Type B pancreatic cell (in vitro differentiated cells): Measurements from ENCODE around the gene TMEM270. TPM values are rescaled to one million over a fixed set of nuclear protein-coding genes. Genes with fewer than 3 reads are reported as not detected.
A peak's percentile ranks its signal among the peaks of the same experiment; 100 is the strongest.

Experiments
- DNase-seq: peaks from one replicate; pipeline ENCODE4 v3.0.0; 2021; ENCODE audit warnings: mixed read lengths; ENCODE audit not compliant: unreplicated experiment; ENCODE audit errors: extremely low spot score
- H3K27ac Mint-ChIP-seq: 2 replicates; pipeline ENCODE4 v1.8.0; 2021; ENCODE audit warnings: mild to moderate bottlenecking, mixed read lengths
- H3K27me3 Mint-ChIP-seq: 2 replicates; pipeline ENCODE4 v1.8.0; 2021; ENCODE audit warnings: mixed read lengths
- H3K36me3 Mint-ChIP-seq: 2 replicates; pipeline ENCODE4 v1.8.0; 2021; ENCODE audit warnings: mixed read lengths
- H3K4me1 Mint-ChIP-seq: one replicate; pipeline ENCODE4 v1.8.0; 2021; ENCODE audit warnings: mixed read lengths; ENCODE audit not compliant: unreplicated experiment
- H3K4me3 Mint-ChIP-seq: 2 replicates; pipeline ENCODE4 v1.8.0; 2021; ENCODE audit warnings: mild to moderate bottlenecking, mixed read lengths
- H3K9me3 Mint-ChIP-seq: 2 replicates; pipeline ENCODE4 v1.8.0; 2021; ENCODE audit warnings: mixed read lengths
- total RNA-seq: library from RNA; stranded (reverse); gene quantifications from 2 replicates; pipeline ENCODE4 v1.2.1, GENCODE V29; 2021; ENCODE audit warnings: low replicate concordance
- TF ChIP-seq, protein P1 (sequence below): fragments of 200-600 bp; sonication (generic); conservative IDR thresholded peaks from 2 replicates; pipeline ENCODE4 v1.5.0; 2021; ENCODE audit warnings: antibody characterized with exemption, mild to moderate bottlenecking

Gene TMEM270
- total RNA-seq, 1 donor from 2014 or later: not detected

DNA sequence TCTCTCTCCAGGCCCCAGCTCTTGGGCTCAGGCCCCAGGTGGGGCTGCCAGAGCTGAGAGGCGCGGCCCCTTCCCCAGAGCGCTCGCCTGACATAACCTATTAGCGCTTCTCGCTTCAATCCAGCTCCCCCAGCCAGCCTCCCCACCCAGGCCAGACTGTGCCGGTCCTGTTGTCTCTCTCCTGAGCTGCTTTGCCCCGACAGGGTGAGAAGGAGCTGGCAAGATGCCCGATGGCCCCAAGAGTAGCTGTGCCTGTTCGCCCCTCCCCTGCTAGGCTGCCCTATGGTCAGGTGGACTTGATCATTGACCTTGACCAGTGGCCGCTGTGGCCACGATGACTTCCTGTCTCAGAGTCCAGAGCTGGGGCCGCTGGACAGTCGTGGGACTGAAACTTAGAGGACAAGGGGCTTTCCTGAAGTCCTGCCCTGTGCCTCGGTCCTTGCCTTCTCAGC lies 9.1 kb downstream of the TMEM270 start:
- TF ChIP-seq, protein P1, sequence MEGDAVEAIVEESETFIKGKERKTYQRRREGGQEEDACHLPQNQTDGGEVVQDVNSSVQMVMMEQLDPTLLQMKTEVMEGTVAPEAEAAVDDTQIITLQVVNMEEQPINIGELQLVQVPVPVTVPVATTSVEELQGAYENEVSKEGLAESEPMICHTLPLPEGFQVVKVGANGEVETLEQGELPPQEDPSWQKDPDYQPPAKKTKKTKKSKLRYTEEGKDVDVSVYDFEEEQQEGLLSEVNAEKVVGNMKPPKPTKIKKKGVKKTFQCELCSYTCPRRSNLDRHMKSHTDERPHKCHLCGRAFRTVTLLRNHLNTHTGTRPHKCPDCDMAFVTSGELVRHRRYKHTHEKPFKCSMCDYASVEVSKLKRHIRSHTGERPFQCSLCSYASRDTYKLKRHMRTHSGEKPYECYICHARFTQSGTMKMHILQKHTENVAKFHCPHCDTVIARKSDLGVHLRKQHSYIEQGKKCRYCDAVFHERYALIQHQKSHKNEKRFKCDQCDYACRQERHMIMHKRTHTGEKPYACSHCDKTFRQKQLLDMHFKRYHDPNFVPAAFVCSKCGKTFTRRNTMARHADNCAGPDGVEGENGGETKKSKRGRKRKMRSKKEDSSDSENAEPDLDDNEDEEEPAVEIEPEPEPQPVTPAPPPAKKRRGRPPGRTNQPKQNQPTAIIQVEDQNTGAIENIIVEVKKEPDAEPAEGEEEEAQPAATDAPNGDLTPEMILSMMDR: no peak
- H3K9me3 Mint-ChIP-seq: no peaks in the 10 kb centered on the region
- no peaks in the 10 kb centered on the region for H3K27me3 Mint-ChIP-seq
- H3K4me1 Mint-ChIP-seq: peaks cover 7% of the 10 kb centered on the region
- H3K36me3 Mint-ChIP-seq: no peaks in the 10 kb centered on the region
- DNase-seq: no peak
- H3K27ac Mint-ChIP-seq: no peak overlapping the region
- H3K4me3 Mint-ChIP-seq: peak overlapping the region; percentile 25

DNA sequence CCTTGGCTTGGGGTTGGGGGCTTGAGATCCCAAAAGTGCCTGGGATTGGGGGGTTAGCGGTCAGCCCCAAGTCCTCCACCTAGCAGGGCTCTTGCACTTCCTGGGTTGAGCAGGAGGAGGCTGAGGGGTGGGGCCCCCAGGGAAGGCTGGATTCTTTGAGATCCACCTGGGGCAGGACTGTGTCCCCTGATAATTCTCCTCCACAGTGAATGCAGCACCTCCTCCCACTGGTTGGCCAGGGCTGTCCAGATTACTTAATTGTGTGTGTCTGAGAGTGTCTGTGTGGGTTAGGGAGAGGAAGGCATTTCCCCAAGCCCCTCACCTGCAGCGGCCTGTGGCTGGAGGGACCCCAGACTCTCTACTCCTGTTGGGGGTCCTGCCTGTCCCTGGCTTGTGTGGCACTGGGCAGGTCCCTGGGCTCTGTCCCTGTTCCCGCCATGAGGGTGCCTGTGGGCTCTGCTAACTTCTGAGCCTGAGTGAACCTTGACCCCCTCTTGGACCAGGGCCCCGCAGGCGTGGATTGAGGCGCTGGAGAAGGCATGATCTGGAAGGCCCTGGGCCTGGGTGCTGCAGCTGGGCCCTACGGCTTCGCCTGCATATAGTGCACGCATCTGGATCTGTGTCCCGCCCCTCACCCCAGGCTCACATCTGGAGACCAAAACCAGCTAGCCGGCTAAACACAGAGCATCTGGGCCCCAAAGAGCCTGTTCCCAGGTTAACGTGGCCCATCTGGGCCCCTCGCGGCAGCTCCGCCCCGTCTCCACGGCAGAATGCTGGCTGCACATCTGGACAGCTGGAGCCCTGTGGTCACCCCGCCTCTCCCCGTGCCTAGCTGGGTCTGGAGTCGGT lies 10.4 kb downstream of the TMEM270 start:
- H3K27me3 Mint-ChIP-seq: no peaks in the 10 kb centered on the region
- H3K36me3 Mint-ChIP-seq: no peaks in the 10 kb centered on the region
- H3K27ac Mint-ChIP-seq: no peak overlapping the region
- DNase-seq: no peak
- TF ChIP-seq, protein P1: no peak
- H3K9me3 Mint-ChIP-seq: no peaks in the 10 kb centered on the region
- H3K4me1 Mint-ChIP-seq: peaks cover 7% of the 10 kb centered on the region
- H3K4me3 Mint-ChIP-seq: no peak overlapping the region

DNA sequence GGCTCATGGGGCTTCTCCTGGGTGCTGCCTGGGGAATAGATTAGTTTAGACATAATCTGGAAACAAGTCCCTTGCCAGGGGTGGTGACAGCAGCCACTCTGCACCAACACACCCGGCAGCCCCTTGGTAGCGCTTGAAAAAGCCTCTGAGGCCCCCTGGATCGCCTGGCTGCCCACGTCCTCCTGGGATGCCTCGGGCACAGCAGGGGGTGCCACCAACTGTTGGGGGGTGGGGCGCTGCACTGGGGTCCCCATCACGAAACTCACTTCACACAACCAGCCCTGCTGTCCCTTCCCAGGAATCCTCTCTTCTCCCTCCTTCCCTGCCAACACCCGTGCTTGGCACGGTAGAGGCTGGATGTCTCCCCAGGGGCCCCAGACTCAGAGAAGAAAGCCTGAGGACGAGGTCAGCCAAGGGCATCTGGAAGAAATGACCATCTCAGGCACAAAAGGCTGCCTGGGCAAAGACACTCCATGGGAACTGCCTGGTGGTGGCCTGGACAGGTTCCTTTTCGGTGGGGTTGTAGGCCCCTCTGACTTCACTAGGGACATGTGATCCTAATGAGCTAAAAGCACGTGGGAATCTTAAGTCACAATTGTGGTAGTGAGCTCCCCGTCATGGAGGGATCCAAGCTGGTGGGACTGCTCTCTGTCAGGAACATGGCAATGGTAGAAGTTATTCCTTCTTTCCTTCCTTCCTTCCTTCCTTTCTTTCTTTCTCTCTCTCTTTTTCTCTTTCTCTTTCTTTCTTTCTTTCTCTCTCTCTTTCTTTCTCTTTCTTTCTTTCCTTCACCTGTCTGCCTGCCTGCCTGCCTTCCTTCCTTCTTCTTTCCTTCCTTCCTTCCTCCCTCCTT lies 11.3 kb downstream of the TMEM270 start:
- H3K4me3 Mint-ChIP-seq: no peak overlapping the region
- H3K4me1 Mint-ChIP-seq: peaks cover 7% of the 10 kb centered on the region
- H3K36me3 Mint-ChIP-seq: no peaks in the 10 kb centered on the region
- no peak overlapping the region for H3K27ac Mint-ChIP-seq
- H3K9me3 Mint-ChIP-seq: no peaks in the 10 kb centered on the region
- DNase-seq: no peak
- no peaks in the 10 kb centered on the region for H3K27me3 Mint-ChIP-seq
- TF ChIP-seq, protein P1: no peak

DNA sequence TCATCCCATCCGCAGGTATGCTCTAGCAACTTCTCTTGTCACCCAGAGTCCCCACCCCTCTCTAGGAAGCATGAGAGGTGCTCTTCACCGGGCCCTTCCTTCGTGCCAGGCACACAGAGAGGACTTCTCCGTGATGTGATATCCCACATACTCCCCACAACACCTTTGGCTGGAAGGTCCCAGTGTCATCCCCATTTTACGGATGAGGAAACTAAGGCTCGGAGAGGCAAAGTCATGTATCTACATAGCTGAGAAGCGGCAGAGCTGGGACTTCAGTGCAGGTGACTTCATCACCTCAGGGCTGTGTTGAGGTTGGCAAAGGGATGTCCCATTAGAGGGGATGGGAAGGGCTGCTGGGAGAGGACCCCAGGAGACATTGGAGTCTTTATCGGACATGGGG lies 15.4 kb downstream of the TMEM270 start:
- Mint-ChIP-seq H3K27me3 (peaks cover 4% of the 10 kb centered on the region), H3K9me3 (no peaks in the 10 kb centered on the region), H3K4me3 (no peak overlapping the region), H3K36me3 (no peaks in the 10 kb centered on the region), H3K4me1 (peaks cover 12% of the 10 kb centered on the region), H3K27ac (peak overlapping the region; percentile 46)
- DNase-seq: no peak
- TF ChIP-seq, protein P1: no peak

DNA sequence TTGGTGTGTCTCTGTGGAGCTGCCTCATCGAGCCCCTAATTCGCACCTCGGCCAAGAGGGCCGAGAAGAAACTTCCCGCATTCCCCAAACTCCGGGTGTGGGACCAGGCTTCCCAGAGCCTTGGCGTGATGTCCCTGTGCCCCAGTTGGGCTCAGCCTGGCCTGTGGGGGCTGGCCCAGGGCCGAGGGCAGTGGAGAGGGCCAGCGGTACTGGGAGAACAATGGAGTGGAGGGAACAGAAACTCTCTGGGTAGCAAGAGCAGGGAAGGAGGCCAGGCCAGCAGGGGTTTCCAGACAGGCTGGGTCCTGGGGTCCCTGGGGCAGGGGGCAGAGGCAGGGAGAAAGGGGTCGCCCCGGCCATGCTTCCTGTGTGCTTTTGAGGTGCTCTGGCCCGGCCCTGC lies 16.0 kb downstream of the TMEM270 start:
- Mint-ChIP-seq H3K9me3 (no peaks in the 10 kb centered on the region), H3K27ac (no peak overlapping the region), H3K27me3 (peaks cover 4% of the 10 kb centered on the region), H3K4me1 (peaks cover 12% of the 10 kb centered on the region), H3K4me3 (no peak overlapping the region), H3K36me3 (no peaks in the 10 kb centered on the region)
- TF ChIP-seq, protein P1: no peak
- no peak for DNase-seq
